RWPE2 (cell line): ENCODE measurements around the gene BAHCC1.

ENCODE experiments used
- ATAC-seq: fragments of 200-7000 bp; cut with Tn5 transposase; 3 replicates; pipeline ENCODE4 v1.9.1; 2021; ENCODE audit warnings: low read depth
- DNase-seq: peaks from one replicate; pipeline ENCODE4 v3.0.0-alpha.2; 2020; ENCODE audit warnings: low spot score
- H3K27ac ChIP-seq: fragments of 450-650 bp; 2 replicates; pipeline ENCODE4 v1.5.1; 2017; ENCODE audit warnings: mild to moderate bottlenecking; ENCODE audit not compliant: poor library complexity, severe bottlenecking
- H3K27me3 ChIP-seq: fragments of 250-450 bp; sonication (Bioruptor Pico); 2 replicates; pipeline ENCODE4 v1.5.1; 2021; ENCODE audit warnings: mild to moderate bottlenecking, moderate library complexity; ENCODE audit not compliant: insufficient read depth, poor library complexity, severe bottlenecking
- H3K36me3 ChIP-seq: fragments of 250-450 bp; sonication (Bioruptor Pico); 2 replicates; pipeline ENCODE4 v1.5.1; 2020; ENCODE audit warnings: low read depth, mild to moderate bottlenecking, moderate library complexity
- H3K4me1 ChIP-seq: fragments of 250-450 bp; sonication (Bioruptor Pico); 2 replicates; pipeline ENCODE4 v1.5.1; 2021; ENCODE audit warnings: mild to moderate bottlenecking, moderate library complexity; ENCODE audit not compliant: insufficient read depth, poor library complexity, severe bottlenecking
- H3K4me3 ChIP-seq: fragments of 250-450 bp; sonication (Bioruptor Pico); 2 replicates; pipeline ENCODE4 v1.5.1; 2021; ENCODE audit warnings: mild to moderate bottlenecking, moderate library complexity; ENCODE audit not compliant: severe bottlenecking
- H3K9me3 ChIP-seq: fragments of 250-450 bp; sonication (Bioruptor Pico); 2 replicates; pipeline ENCODE4 v1.5.1; 2021; ENCODE audit warnings: mild to moderate bottlenecking, moderate library complexity; ENCODE audit not compliant: severe bottlenecking
- CTCF ChIP-seq: fragments of 450-650 bp; IDR thresholded peaks from one replicate; pipeline ENCODE4 v1.5.1; 2017; ENCODE audit warnings: mild to moderate bottlenecking, moderate library complexity; ENCODE audit not compliant: poor library complexity, severe bottlenecking

The BAHCC1 gene

GRCh38 chr17:81498953-81499600 is 103.8 kb downstream of the BAHCC1 start:
- Histone ChIP-seq H3K4me3 (no peak overlapping the region), H3K9me3 (no peaks in the 10 kb centered on the region), H3K27ac (no peak overlapping the region), H3K27me3 (no peaks in the 10 kb centered on the region), H3K4me1 (no peaks in the 10 kb centered on the region), H3K36me3 (no peaks in the 10 kb centered on the region)
- no peak for ATAC-seq
- peak; percentile 59 for DNase-seq
- no peak for TF ChIP-seq CTCF

GRCh38 chr17:81499601-81499970 is 104.3 kb downstream of the BAHCC1 start:
- Histone ChIP-seq H3K27me3 (no peaks in the 10 kb centered on the region), H3K4me1 (no peaks in the 10 kb centered on the region), H3K27ac (no peak overlapping the region), H3K4me3 (no peak overlapping the region), H3K9me3 (no peaks in the 10 kb centered on the region), H3K36me3 (no peaks in the 10 kb centered on the region)
- DNase-seq = peak; percentile 61
- peak; percentile 3; the same call in 1 of the 3 replicates for ATAC-seq
- no peak for TF ChIP-seq CTCF

- Histone ChIP-seq H3K9me3 (no peaks in the 10 kb centered on the region), H3K27ac (no peak overlapping the region), H3K27me3 (no peaks in the 10 kb centered on the region), H3K4me1 (no peaks in the 10 kb centered on the region), H3K36me3 (no peaks in the 10 kb centered on the region), H3K4me3 (no peak overlapping the region)
- no peak for DNase-seq
- ATAC-seq = peak; percentile 30
- TF ChIP-seq CTCF = no peak
Observed at GRCh38 chr17:81500047-81500446, 104.8 kb downstream of the BAHCC1 start.

GRCh38 chr17:81502471-81503017 is 107.3 kb downstream of the BAHCC1 start:
- TF ChIP-seq CTCF = no peak
- Histone ChIP-seq H3K4me1 (no peaks in the 10 kb centered on the region), H3K27me3 (no peaks in the 10 kb centered on the region), H3K27ac (no peak overlapping the region), H3K4me3 (no peak overlapping the region), H3K9me3 (no peaks in the 10 kb centered on the region), H3K36me3 (no peaks in the 10 kb centered on the region)
- peak; percentile 62 for DNase-seq
- ATAC-seq = no peak

- ATAC-seq = no peak
- TF ChIP-seq CTCF = no peak
- Histone ChIP-seq H3K27me3 (no peaks in the 10 kb centered on the region), H3K36me3 (no peaks in the 10 kb centered on the region), H3K4me1 (no peaks in the 10 kb centered on the region), H3K9me3 (no peaks in the 10 kb centered on the region), H3K4me3 (no peak overlapping the region), H3K27ac (no peak overlapping the region)
- no peak for DNase-seq
Observed at GRCh38 chr17:81503619-81504018, 108.4 kb downstream of the BAHCC1 start.
